ENCODE results near the gene CCDC197.

CCDC197 gene

GRCh38 chr14:94022532-94023411 lies 25.7 kb downstream of the CCDC197 start:
- DNase-seq (ENCODE audit: low read depth in 2 of 3, low spot score in 2 of 3), result no peak

GRCh38 chr14:94024549-94024948 lies 27.4 kb downstream of the CCDC197 start:
- no peak for DNase-seq (ENCODE audit: low read depth in 2 of 3, low spot score in 2 of 3)

DNA sequence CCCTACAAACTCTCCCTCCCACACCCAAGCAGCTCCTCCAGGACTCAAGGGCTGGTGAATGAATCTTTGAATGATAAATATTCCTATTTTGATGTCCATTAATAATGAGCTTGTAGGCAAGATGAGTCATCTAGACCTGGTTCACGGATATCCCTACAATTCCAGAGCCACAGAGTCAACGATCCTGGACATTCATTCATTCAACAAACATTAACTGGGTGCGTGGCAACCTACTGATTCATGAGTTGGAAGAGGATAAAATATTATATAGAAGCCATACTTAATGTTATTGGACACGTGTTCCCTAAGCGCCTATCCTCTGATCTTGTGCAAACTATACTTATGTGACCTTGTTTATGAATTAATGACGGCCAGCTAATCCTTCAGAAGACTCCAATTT lies 28.6 kb downstream of the CCDC197 start:
- DNase-seq (ENCODE audit: low read depth in 2 of 3, low spot score in 2 of 3), result no peak

DNA sequence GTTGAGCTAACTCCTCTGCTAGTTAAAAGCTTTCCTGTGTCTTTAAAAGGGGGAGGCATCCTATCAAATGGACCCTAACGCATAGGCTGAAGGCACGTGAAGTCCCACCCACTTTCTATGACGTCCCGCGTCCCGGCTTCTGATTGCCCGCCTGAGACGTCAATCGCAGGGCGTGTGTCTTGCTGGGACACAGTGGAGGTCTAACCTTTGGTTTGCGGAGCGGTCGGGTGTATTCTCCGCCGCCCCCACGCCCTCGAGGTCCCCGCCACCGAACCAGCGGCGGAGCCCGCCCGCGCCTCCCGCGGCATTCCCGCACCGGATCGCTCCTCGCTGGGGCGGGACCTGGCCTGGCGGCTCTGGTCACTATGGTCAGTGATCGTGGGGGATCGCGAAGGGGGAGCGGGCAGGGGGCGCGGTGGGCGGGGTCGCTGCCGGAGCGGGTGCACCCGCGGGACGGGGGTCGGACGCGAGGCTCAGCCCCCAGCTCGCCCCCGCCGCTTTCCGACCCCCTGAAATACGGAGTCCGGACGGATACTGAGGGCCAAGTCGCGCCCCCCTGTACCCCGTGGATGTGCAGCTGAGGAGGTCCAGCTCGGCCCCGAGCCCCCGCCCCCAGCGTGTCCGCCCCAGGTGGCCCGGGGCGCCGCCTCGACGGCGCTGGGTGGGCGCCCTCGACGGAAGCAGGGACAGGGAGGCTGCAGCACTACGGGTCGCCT lies 29.2 kb downstream of the CCDC197 start, which contains the start of gene OTUB2:
OTUB2 (plus strand) TSS at position 168 of the 716 bp plus-strand sequence; CDS start at position 366, 198 bp downstream.
- DNase-seq (ENCODE audit: low read depth in 2 of 3, low spot score in 2 of 3), result peak; percentile 86 to 95 (median 93)

GRCh38 chr14:94026889-94027469 lies 29.9 kb downstream of the CCDC197 start:
- no peak for DNase-seq (ENCODE audit: low read depth in 2 of 3, low spot score in 2 of 3)

DNA sequence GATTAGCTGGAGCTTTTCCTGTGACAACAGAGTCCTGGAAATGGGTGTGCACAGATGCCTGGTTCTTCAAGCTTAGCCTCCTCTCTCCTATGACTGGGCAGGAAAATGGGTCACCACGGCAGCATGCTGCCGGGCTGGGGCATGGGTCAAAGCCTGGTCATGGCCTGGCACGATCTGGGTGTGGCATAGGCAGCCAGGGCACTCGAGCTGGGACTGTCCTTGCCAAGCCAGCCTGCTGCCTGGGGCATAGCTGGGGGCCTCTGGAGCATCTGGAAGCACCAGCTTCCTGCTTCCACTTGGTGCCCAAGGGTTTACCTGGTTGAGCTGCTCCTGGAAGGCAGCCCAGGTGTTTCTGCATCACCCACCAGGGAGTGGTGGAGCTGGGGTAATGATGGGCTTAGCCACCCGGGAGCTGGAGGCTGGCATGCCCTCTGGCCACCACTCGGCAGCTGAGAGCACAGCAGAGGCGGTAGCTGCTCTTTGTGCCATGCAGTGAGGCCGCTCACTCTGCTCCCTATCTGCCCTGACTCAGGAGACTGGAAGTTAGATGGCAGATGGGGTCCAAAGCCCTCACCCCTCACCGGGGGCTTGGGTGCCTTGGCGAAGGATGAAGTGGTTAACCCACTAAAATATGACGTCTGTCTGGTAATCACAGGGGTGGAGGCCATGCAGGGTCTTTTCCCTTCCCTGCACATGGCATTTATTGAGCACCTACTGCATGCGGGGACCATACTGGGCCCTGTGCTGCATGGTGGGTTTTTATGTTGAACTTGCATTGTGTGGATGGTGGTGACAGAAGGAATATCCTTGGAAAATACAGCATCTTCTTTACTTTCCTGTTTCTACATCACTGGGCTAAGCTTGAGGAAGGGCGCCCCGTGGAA lies 30.7 kb downstream of the CCDC197 start:
- no peak for DNase-seq (ENCODE audit: low read depth in 2 of 3, low spot score in 2 of 3)

GRCh38 chr14:94028450-94028826 lies 31.3 kb downstream of the CCDC197 start:
- DNase-seq (ENCODE audit: low read depth in 2 of 3, low spot score in 2 of 3), result no peak

DNA sequence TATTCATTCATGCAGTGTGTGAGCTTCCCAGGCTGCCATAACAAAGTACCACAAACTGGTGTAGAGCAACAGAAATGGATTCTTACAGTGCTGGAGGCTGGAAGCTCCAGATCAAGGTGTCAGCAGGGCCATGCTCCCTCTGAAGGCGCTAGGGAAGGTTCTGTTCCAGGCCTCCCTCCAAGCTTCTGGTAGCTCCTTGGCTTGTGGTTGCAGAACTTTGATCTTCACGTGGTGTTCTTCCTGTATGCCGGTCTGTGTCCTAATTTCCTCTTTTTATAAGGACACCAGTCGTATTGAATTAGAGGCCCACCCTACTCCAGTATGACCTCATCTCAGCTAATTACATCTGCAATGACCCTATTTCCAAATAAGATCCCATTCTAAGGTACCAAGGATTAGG lies 32.2 kb downstream of the CCDC197 start:
- DNase-seq (ENCODE audit: low read depth in 2 of 3, low spot score in 2 of 3), result no peak

- DNase-seq (ENCODE audit: low read depth in 2 of 3, low spot score in 2 of 3), result no peak
These were observed 32.6 kb downstream of the CCDC197 start for GRCh38 chr14:94029671-94030203.

DNA sequence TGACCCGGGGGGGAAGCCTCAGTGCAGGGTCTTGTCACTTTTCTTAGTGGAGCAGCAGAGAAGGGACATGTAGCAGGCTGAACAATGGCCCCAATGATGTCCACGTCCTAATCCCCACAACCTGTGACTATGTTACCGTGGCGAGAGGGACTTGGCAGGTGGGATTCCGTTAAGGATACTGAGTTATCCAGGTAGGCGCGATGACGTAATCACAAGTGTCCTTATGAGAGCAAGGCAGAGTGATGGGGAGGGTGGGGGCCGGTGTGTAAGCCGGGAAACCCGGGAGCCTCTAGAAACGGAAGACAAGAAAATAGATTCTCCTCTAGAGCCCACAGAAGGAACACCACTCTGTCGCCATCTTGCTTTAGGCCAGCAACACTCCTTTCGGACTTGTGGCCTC lies 33.5 kb downstream of the CCDC197 start:
- no peak for DNase-seq (ENCODE audit: low read depth in 2 of 3, low spot score in 2 of 3)

- DNase-seq (ENCODE audit: low read depth in 2 of 3, low spot score in 2 of 3), result no peak
These were observed 34.2 kb downstream of the CCDC197 start for GRCh38 chr14:94031161-94031882.

DNA sequence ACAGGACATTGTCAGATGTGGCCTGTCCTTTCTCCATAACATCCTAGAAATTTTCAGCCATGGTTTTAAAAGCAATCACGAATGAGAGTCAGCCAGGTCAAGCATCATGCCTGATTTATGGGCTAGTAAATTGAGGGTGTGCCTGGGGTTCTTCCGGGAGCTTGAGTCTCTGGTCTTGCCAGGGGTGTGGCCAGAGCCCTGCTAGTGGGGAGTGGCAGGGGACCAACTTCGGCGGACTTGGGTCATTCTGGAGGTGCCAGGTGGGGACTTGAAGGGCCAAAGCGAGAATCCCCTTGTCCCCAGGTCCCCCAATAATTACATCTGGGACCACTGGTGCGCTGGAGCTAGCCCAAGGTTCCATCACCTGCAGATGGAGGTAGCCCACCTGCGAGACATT lies 34.8 kb downstream of the CCDC197 start:
- DNase-seq (ENCODE audit: low read depth in 2 of 3, low spot score in 2 of 3), result no peak

DNA sequence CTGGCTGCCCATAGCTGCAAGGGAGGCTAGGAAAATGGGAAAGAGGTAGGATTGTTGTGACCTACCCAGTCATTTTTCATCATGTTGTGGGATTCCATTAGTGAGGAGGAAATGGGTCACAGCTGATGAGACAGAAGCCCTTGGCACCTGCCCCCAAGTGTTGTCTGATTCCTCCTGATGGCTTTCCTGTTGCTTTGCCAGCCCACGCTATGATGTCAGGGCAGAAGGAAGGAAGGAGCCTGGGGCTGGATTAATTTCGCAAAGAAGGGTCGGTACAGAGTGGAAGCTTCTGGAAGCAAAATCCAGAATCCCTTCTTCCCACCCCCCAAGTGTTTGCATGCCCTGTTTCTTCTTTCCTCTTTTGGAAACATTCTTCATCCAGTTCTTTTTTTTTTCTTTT lies 37.8 kb downstream of the CCDC197 start:
- DNase-seq (ENCODE audit: low read depth in 2 of 3, low spot score in 2 of 3), result no peak

- peak; percentile 39 to 65 (median 63) for DNase-seq (ENCODE audit: low read depth in 2 of 3, low spot score in 2 of 3)
These were observed 39.4 kb downstream of the CCDC197 start for GRCh38 chr14:94036313-94037167.

DNA sequence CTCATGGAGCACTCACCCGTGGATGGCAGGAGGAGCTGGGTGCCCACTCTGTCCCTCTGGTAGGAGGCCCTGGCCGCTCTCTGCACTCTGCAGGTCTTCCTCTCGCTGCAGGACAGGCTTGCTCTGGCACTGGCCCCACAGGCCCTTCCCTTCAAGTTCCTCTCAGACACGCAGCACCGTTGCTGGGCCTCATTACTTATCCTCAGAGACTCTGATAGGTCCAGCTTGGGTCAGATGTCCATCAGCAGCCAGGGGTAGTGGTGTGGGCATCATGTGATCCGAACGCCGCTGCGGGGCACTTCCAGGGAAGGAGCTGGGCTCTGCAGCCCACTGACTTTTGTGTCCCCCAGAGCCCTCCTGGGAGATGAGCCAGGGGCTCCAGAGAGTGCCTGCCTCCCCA lies 40.9 kb downstream of the CCDC197 start:
- no peak for DNase-seq (ENCODE audit: low read depth in 2 of 3, low spot score in 2 of 3)

- DNase-seq (ENCODE audit: low read depth in 2 of 3, low spot score in 2 of 3), result no peak
These were observed 41.4 kb downstream of the CCDC197 start for GRCh38 chr14:94038510-94038909.

- DNase-seq (ENCODE audit: low read depth in 2 of 3, low spot score in 2 of 3), result no peak
These were observed 42.0 kb downstream of the CCDC197 start for GRCh38 chr14:94038921-94039629.

DNA sequence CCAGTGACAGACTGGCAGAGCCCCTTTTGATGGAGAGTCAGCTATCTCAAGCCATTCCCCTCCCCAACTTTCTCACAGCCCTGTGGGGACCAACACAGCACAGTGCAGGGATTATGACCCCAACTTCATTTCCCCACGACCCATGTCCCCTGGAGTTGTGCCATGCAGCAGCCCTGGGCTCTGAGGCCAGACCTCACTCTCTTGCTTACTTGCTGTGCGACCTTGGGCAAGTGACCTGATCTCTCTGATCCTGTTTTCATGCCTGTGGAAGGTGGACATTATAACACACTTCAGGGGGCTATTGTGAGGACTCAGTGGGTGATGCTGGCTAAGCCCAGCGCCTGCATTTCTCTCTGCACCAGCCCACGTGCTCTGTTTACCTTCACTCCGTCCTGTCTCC lies 43.1 kb downstream of the CCDC197 start:
- no peak for DNase-seq (ENCODE audit: low read depth in 2 of 3, low spot score in 2 of 3)

Data from activated CD8-positive, alpha-beta memory T cell treated with anti-CD3 and anti-CD28 coated beads for 48 hours (primary cell).